IMR-90 (cell line): ENCODE measurements around the gene OTUB2. TPM values are rescaled to one million over a fixed set of nuclear protein-coding genes. Genes with fewer than 3 reads are reported as not detected.

Experiments
- ATAC-seq: fragments of 200-7000 bp; cut with Tn5 transposase; 2 replicates; pipeline ENCODE4 v1.9.1; 2020; ENCODE audit warnings: low read depth, mild to moderate bottlenecking, moderate library complexity
- BruUV-seq: library from RNA; stranded (reverse); fragments of 400-500 nt; replicated peaks from 2 replicates; lab custom pipeline; 2021; lab: Mats Ljungman, UMichigan
- CTCF ChIA-PET: fragments of 300-600 bp; formaldehyde crosslinking; extraction: SDS; loops from one replicate; lab custom pipeline; 2021; ENCODE audit warnings: antibody characterized with exemption; lab: Yijun Ruan, JAX
- POLR2A ChIA-PET: fragments of 300-600 bp; sonication (Branson Sonifier 250); formaldehyde crosslinking; loops from one replicate; lab custom pipeline; 2022; ENCODE audit warnings: antibody characterized with exemption; ENCODE audit not compliant: unreplicated experiment; lab: Charles Lee
- DNase-seq: peaks from one replicate; pipeline ENCODE4 v3.0.0; 2013
- H2AFZ ChIP-seq: replicated peaks from 2 replicates; pipeline ENCODE3; 2013; ENCODE audit warnings: low read length, mild to moderate bottlenecking; ENCODE audit not compliant: poor library complexity
- H2AK5ac ChIP-seq: 2 replicates; pipeline ENCODE4 v1.6.1; 2013; ENCODE audit warnings: low read depth, low read length, inconsistent platforms
- H2AK9ac ChIP-seq: replicated peaks from 2 replicates; pipeline ENCODE3; 2013; ENCODE audit warnings: mild to moderate bottlenecking, low read depth, low read length, moderate library complexity; ENCODE audit not compliant: poor library complexity
- H2BK120ac ChIP-seq: 2 replicates; pipeline ENCODE4 v1.6.1; 2013; ENCODE audit warnings: low read depth, low read length, inconsistent platforms
- H2BK15ac ChIP-seq: 3 replicates; pipeline ENCODE4 v1.6.1; 2013; ENCODE audit warnings: low read depth, low read length, inconsistent platforms
- H2BK20ac ChIP-seq: 2 replicates; pipeline ENCODE4 v1.6.1; 2013; ENCODE audit warnings: low read depth, mild to moderate bottlenecking, inconsistent platforms, low read length, moderate library complexity
- H2BK5ac ChIP-seq: 2 replicates; pipeline ENCODE4 v1.6.1; 2013; ENCODE audit warnings: mild to moderate bottlenecking, low read depth, low read length, inconsistent platforms; ENCODE audit not compliant: poor library complexity, severe bottlenecking
- H3K14ac ChIP-seq: replicated peaks from 2 replicates; pipeline ENCODE4 v1.6.1; 2013; ENCODE audit warnings: low read depth, low read length, inconsistent platforms
- H3K18ac ChIP-seq: 2 replicates; pipeline ENCODE4 v1.6.1; 2013; ENCODE audit warnings: low read depth, low read length, control low read depth
- H3K23ac ChIP-seq: 2 replicates; pipeline ENCODE4 v1.6.1; 2013; ENCODE audit warnings: low read depth, low read length, inconsistent platforms
- H3K27ac ChIP-seq: 2 replicates; pipeline ENCODE4 v1.5.1; 2013; ENCODE audit warnings: mild to moderate bottlenecking, control low read depth, low read length; ENCODE audit not compliant: insufficient read depth
- H3K27me3 ChIP-seq: 2 replicates; pipeline ENCODE4 v1.6.1; 2013; ENCODE audit warnings: low read length; ENCODE audit not compliant: control insufficient read depth, insufficient read depth
- H3K36me3 ChIP-seq: 2 replicates; pipeline ENCODE4 v1.6.1; 2013; ENCODE audit warnings: low read length, mixed read lengths; ENCODE audit not compliant: control insufficient read depth, insufficient read depth
- H3K4ac ChIP-seq: 2 replicates; pipeline ENCODE4 v1.6.1; 2013; ENCODE audit warnings: low read depth, low read length, inconsistent platforms
- H3K4me1 ChIP-seq: 2 replicates; pipeline ENCODE4 v1.6.1; 2013; ENCODE audit warnings: low read length, mixed read lengths; ENCODE audit not compliant: control insufficient read depth, insufficient read depth
- H3K4me2 ChIP-seq: 2 replicates; pipeline ENCODE4 v1.6.1; 2013; ENCODE audit warnings: low read depth, mild to moderate bottlenecking, control low read depth, low read length, moderate library complexity
- H3K4me3 ChIP-seq: 2 replicates; pipeline ENCODE4 v1.5.1; 2013; ENCODE audit warnings: low read depth, mild to moderate bottlenecking, control low read depth, low read length, moderate library complexity; ENCODE audit not compliant: insufficient read depth
- H3K56ac ChIP-seq: 2 replicates; pipeline ENCODE4 v1.6.1; 2013; ENCODE audit warnings: low read length, inconsistent platforms; ENCODE audit not compliant: insufficient read depth; ENCODE audit errors: extremely low read depth
- H3K79me1 ChIP-seq, 2 experiments: 2 replicates each; pipeline ENCODE4 v1.6.1; 2013; ENCODE audit warnings: low read length in 2 of 2, inconsistent platforms in 1 of 2, low read depth in 1 of 2
- H3K9ac ChIP-seq: 2 replicates; pipeline ENCODE4 v1.6.1; 2013; ENCODE audit warnings: low read depth, low read length, control low read depth
- H3K9me1 ChIP-seq: 2 replicates; pipeline ENCODE4 v1.6.1; 2013; ENCODE audit warnings: low read length, inconsistent platforms; ENCODE audit not compliant: insufficient read depth
- H3K9me3 ChIP-seq: 2 replicates; pipeline ENCODE4 v1.6.1; 2013; ENCODE audit warnings: low read length; ENCODE audit not compliant: control insufficient read depth, insufficient read depth
- H4K20me1 ChIP-seq: 2 replicates; pipeline ENCODE4 v1.6.1; 2013; ENCODE audit warnings: low read length, inconsistent platforms; ENCODE audit not compliant: insufficient read depth
- H4K5ac ChIP-seq: 2 replicates; pipeline ENCODE4 v1.6.1; 2013; ENCODE audit warnings: mild to moderate bottlenecking, low read depth, low read length, control low read depth
- H4K8ac ChIP-seq, 2 experiments: 2 replicates each; pipeline ENCODE4 v1.6.1; 2013; ENCODE audit warnings: low read depth in 2 of 2, low read length in 2 of 2, control low read depth in 1 of 2, inconsistent platforms in 1 of 2
- H4K91ac ChIP-seq: 2 replicates; pipeline ENCODE4 v1.6.1; 2013; ENCODE audit warnings: low read depth, low read length, inconsistent platforms; ENCODE audit not compliant: insufficient read depth
- CEBPB ChIP-seq: IDR thresholded peaks from 2 replicates; pipeline ENCODE4 v1.6.1; 2012; ENCODE audit warnings: low read depth, low read length, improper control_type of control experiment
- CHD1 ChIP-seq: IDR thresholded peaks from 2 replicates; pipeline ENCODE4 v1.6.1; 2012; ENCODE audit warnings: low read depth, low read length, improper control_type of control experiment
- MAFK ChIP-seq: IDR thresholded peaks from 2 replicates; pipeline ENCODE4 v1.6.1; 2012; ENCODE audit warnings: low read depth, low read length, improper control_type of control experiment
- MXI1 ChIP-seq: IDR thresholded peaks from 2 replicates; pipeline ENCODE4 v1.6.1; 2012; ENCODE audit warnings: low read depth, mild to moderate bottlenecking, low read length, moderate library complexity, borderline replicate concordance
- RCOR1 ChIP-seq: IDR thresholded peaks from 2 replicates; pipeline ENCODE4 v1.6.1; 2012; ENCODE audit warnings: mild to moderate bottlenecking, low read length, improper control_type of control experiment; ENCODE audit not compliant: insufficient replicate concordance
- WGBS, 2 experiments: methylation state at CpG; one replicate each; pipeline versions ENCODE4 v1.1.5 to v1.1.7; 2013; ENCODE audit warnings: missing lambda C conversion rate in 2 of 2; ENCODE audit not compliant: insufficient read length in 1 of 2; ENCODE audit errors: extremely low coverage in 2 of 2; 5-methylcytosine and 5-hydroxymethylcytosine counted together
- dilution Hi-C: fragments of 300-500 bp; cut with HindIII; formaldehyde crosslinking; loops from one replicate; pipeline ENCODE4 v1.14.3; 2018; ENCODE audit warnings: low sequenced_read_pairs; ENCODE audit not compliant: unreplicated experiment
- in situ Hi-C: fragments of 300-500 bp; cut with MboI; formaldehyde crosslinking; loops from 3 replicates; pipeline ENCODE4 v1.14.3; 2019; ENCODE audit warnings: low sequenced_read_pairs, inconsistent platforms, mixed read lengths
- intact Hi-C: fragments of 100-400 bp; cut with micrococcal nuclease; formaldehyde crosslinking; loops from 2 replicates; pipeline ENCODE4 v1.10.0; 2022
- polyA plus RNA-seq, 3 experiments: library from polyadenylated mRNA; depleted of rRNA; stranded (reverse); fragments of >200 nt; gene quantifications; 2 replicates each; pipeline ENCODE4 v1.2.3, GENCODE V29; 2012; ENCODE audit warnings: low replicate concordance in 1 of 3
- total RNA-seq: library from RNA; depleted of rRNA; stranded (reverse); fragments of >200 nt; gene quantifications from 2 replicates; pipeline ENCODE4 v1.2.3, GENCODE V29; 2012

OTUB2 gene
- total and polyA plus RNA-seq, 2 of the 4 experiments (the other 2 are of a cell fraction) = 1.1 to 2.5 TPM

DNA sequence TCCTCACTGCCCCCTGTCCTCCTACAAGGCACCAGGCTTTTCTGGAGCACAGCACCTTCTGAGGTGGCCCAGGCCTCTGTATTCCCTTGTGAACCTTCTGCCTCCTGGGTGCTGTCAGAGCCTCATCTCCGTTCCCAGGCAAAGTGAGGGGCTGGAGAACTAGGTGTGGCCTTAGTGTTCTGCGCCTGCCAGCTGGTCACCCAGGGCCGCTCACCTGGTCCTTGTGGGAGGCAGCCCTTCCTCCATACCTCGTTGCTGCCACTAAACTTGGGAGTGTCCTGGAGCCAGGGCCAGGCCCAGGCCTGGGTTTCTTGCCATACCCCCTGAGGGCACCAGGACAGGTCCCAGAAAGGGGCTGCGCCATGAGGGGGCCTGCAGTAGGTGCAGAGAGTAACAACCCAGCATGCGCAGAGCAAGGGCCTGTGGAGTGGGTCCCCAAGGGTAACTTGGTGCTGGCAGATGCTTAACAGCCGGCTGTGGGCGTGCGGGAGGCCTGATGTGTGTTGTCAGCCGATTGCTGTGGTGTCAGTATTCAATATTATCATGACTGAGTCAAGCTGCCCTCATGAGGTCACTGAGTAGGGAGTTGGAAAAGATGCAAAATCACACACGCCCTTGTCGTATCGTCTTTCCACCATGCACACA is 17.1 kb downstream of the OTUB2 start:
- no peak overlapping the region for H2AK9ac ChIP-seq
- POLR2A ChIA-PET = no interaction called here
- no peak overlapping the region for H2BK5ac ChIP-seq
- ATAC-seq (peak; percentile 25; the same call in 1 of the 2 replicates), DNase-seq (peak; percentile 68)
- no peak overlapping the region for H4K91ac ChIP-seq
- no peak overlapping the region for H3K23ac ChIP-seq
- H3K4me3 ChIP-seq = no peak overlapping the region
- no peak overlapping the region for H3K14ac ChIP-seq
- H4K5ac ChIP-seq = no peak overlapping the region
- H3K36me3 ChIP-seq = peaks cover 33% of the 10 kb centered on the region
- H3K79me1 ChIP-seq = 0 out of 4 replicates have a peak, but pooled peaks cover 0 to under 1% of the 10 kb centered on the region in 2 experiments
- H3K18ac ChIP-seq = no peak overlapping the region
- H3K4me1 ChIP-seq = peaks cover 9% of the 10 kb centered on the region
- no peaks in the 10 kb centered on the region for H3K9me1 ChIP-seq
- no peaks in the 10 kb centered on the region for H3K9me3 ChIP-seq
- no peak overlapping the region for H2AFZ ChIP-seq
- intact Hi-C loops = no loop called here
- no peak overlapping the region for H2AK5ac ChIP-seq
- no peak overlapping the region for H2BK120ac ChIP-seq
- H3K4me2 ChIP-seq = no peak overlapping the region
- CTCF ChIA-PET = no interaction called here
- H3K56ac ChIP-seq = no peak overlapping the region
- in situ Hi-C loops = no loop called here
- H3K4ac ChIP-seq = no peak overlapping the region
- no peak overlapping the region for H4K8ac ChIP-seq
- WGBS, 2 experiments = 80% methylated on average over 1 of the region's 13 CpGs; no CpG with 5 or more reads in 1 of the 2 experiments
- H3K27me3 ChIP-seq = no peaks in the 10 kb centered on the region
- H3K27ac ChIP-seq = no peak overlapping the region
- H3K9ac ChIP-seq = no peak overlapping the region
- H2BK15ac ChIP-seq = no peak overlapping the region
- H4K20me1 ChIP-seq = no peaks in the 10 kb centered on the region; the same call in 1 of the 2 replicates
- no peak for TF ChIP-seq CHD1
- TF ChIP-seq CEBPB = no peak
- no peak for TF ChIP-seq MAFK
- TF ChIP-seq MXI1 = no peak
- no peak for TF ChIP-seq RCOR1
- H2BK20ac ChIP-seq = no peak overlapping the region
- BruUV-seq = no TSS peak
- dilution Hi-C loops = no loop called here
